HTERT RPE-1 (cell line): ENCODE results near the gene HS6ST3.

ENCODE experiments used
- in situ Hi-C: fragments of 300-500 bp; cut with MboI; formaldehyde crosslinking; loops from 4 replicates; pipeline ENCODE4 v1.14.3; 2020; ENCODE audit warnings: low sequenced_read_pairs

HS6ST3 gene

DNA sequence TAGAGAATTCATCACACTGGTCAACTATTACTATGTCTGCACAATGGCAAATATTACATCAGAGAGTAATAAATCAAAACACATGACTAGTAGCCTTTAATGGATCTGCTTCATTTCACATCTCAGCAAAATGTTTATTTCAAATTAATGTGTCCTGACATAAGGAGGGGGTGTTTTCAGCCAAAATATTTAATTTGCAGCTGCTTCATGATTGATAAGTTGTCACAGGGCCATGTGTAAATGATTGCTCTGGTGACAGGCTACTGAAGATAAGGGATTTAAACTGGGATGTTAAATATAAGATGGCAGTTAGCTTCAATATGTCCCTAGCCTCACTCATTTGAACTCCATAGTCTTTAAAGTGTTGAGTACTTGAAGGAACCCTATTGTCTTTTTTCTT lies 601.1 kb downstream of the HS6ST3 start:
- in situ Hi-C loops: no loop called here

GRCh38 chr13:96696389-96696900 lies 606.5 kb downstream of the HS6ST3 start:
- in situ Hi-C loops: no loop called here

- in situ Hi-C loops: no loop called here
Observed at GRCh38 chr13:96700657-96701056, 610.8 kb downstream of the HS6ST3 start.

DNA sequence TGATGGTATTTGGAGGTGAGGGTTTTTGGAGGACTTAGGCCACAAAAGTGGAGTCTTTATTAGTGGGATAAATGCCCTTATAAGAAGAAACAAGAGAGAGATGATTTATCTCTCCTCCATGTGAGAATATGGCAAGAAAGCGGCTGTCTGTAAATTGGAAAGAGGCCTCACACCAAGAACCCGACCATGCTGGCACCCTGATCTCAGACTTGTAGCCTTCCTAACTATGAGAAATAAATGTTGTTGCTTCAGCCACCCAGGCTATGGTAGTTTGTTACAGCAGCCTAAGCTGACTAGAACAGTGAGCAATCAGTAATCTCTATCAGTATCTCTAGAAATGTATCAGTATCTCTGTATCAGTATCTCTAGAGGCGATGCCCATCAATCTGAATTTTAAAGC lies 617.2 kb downstream of the HS6ST3 start:
- in situ Hi-C loops: no loop called here

DNA sequence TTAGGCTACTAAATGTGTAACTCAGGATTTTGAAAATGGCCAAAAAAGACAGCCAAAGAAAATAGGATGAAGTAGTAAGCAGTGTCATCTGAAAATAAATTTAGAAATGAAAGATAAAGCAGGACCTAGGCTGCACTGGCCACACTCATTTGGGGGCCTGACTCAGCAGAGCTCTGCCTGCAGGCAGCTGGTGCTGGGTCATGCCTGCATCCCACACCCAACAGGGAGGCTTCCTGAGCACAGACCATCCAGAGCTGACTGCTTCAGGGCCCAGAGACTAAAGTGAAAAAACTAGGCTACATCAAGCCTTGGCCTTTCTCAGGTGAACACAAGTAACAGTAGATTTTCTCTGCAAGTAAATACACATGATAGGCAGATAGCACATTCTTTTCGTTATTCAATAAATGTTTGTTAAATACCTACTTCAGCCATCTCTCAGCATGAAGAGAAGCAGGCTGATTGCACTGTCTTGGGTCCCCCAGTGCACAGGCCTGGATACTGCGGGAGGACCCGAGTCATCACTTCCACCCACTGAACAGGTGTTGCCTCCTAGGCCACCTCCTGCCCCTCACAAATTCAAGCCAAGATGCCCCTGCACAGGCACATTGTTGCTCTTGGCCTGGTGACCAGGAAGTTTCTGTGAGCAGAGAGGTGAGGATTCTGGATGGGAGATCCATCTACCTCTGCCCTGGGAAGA lies 620.4 kb downstream of the HS6ST3 start:
- in situ Hi-C loops: no loop called here

DNA sequence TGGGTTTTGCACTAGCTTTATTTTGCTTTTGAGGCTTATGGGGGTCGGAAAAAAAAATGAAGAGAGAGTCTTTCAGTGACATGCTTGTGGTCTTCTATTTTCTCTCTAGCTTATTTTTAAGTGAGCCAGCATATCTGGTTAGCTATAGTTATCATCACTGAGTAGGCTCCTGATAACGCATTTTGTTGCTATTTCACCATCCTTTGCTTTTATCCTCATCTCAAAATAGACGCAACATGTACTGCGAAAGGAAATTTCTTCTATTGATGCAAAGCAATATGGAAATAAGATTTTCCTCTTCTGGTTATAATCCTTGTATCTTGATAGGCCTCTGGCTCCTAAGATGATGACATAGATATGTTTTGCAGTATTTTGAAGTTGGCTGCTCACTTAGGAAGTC lies 630.5 kb downstream of the HS6ST3 start:
- in situ Hi-C loops: no loop called here

- in situ Hi-C loops: no loop called here
Observed at GRCh38 chr13:96726651-96727050, 636.7 kb downstream of the HS6ST3 start.

GRCh38 chr13:96728463-96728862 lies 638.6 kb downstream of the HS6ST3 start:
- in situ Hi-C loops: no loop called here

- in situ Hi-C loops: no loop called here
Observed at GRCh38 chr13:96730676-96731075, 640.8 kb downstream of the HS6ST3 start.

- in situ Hi-C loops: no loop called here
Observed at GRCh38 chr13:96734499-96734898, 644.6 kb downstream of the HS6ST3 start.

GRCh38 chr13:96741779-96742178 lies 651.9 kb downstream of the HS6ST3 start:
- in situ Hi-C loops: no loop called here

- in situ Hi-C loops: no loop called here
Observed at GRCh38 chr13:96743296-96744089, 653.6 kb downstream of the HS6ST3 start.

- in situ Hi-C loops: no loop called here
Observed at GRCh38 chr13:96744367-96745331, 654.7 kb downstream of the HS6ST3 start.

DNA sequence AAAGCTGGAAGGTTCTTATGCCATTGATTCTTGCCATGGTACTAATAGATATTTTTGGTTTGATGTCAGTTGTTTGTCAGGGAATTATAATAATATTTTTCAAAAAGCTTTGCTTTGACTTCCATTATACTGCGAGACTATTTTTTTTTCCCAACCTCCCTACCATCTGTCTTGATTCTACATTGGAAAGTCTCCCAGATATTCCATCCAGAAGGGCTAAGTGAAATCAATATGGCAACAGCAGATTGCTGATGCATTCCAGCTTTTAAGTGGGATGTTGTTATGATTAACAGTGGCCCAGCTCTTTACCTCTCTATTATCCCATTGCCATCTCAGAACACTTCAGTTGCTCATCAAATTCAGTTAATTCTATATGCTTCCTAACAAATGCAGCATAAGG lies 657.0 kb downstream of the HS6ST3 start:
- in situ Hi-C loops: no loop called here

- in situ Hi-C loops: no loop called here
Observed at GRCh38 chr13:96749825-96750224, 659.9 kb downstream of the HS6ST3 start.

- in situ Hi-C loops: no loop called here
Observed at GRCh38 chr13:96751089-96751488, 661.2 kb downstream of the HS6ST3 start.

- in situ Hi-C loops: no loop called here
Observed at GRCh38 chr13:96762876-96763275, 673.0 kb downstream of the HS6ST3 start.

- in situ Hi-C loops: no loop called here
Observed at GRCh38 chr13:96766306-96766705, 676.4 kb downstream of the HS6ST3 start.

DNA sequence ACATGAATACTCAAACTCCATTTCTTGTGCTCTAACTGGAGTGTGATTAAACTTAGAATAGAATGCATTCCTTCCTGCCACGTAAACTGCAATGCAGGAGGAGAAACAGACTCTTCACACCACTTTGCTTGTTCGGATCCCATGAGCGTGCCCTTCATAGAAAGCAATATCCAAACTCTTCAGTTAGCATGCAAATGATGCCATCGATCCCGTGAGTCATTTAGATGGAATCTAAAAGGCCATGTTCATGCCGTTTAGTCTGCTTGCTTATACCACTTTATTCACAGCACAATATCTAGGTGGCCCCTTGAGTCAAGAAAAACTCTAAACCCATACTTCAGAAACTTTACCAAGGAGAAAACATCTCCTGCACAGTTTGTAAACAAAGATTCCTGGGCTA lies 678.6 kb downstream of the HS6ST3 start:
- in situ Hi-C loops: no loop called here

GRCh38 chr13:96769874-96770273 lies 680.0 kb downstream of the HS6ST3 start:
- in situ Hi-C loops: no loop called here
